ENCODE results near the gene CNTFR.
"Not testable (repeated sequence)": the region's sequence is repeated elsewhere in the genome, so short reads cannot be mapped to it uniquely, and the experiment has no call there.

CNTFR gene

GRCh38 chr9:34554211-34555001, 35.1 kb downstream of the CNTFR start:
- no peak for DNase-seq

DNA sequence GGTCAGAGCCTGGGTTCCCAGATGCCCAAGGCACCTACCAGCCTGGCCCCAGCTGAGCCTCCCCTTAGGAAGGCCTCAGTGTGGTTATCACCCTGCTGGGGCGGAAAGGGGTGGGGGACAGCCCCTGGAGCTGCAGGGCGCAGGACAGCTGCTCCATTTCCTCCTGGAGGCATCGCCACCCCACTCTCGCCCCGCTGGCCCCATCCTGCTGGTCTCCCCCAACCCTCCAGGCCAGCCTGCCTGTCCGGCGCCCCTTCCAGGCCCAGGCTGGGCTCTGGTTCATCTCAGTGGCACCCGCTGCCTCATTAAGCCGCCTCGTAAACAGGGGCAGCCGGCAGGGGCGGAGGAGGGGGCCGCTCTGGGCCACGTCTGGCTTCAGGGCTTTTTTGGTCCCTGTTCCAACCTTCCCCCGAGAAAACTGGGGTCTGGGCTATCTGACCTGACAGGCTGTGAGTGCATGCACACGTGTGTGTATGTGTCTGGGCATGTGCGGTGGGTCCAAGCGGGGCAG, 36.0 kb downstream of the CNTFR start:
- DNase-seq: no peak

DNA sequence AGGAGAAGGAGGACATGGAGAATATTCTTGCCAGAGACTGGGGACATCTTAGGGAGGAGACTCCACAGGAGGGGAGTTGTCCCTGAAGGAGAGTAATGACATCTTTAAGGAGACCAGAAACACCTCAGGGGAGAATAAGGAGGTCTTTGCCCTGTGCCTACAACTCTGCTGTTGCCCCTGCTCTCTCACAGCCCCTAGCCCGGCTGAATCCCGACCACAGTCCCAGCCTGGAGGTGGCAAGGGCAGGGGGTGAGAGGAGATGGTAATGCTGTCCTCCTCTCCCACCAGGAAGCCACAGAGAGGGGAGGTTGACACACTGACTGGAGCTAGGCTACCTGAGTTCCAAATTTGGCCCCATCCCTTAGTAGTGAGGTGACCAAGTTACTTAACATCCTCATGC, 36.5 kb downstream of the CNTFR start:
- DNase-seq: no peak

- DNase-seq: no peak
Observed at GRCh38 chr9:34552606-34552981, 36.9 kb downstream of the CNTFR start.

DNA sequence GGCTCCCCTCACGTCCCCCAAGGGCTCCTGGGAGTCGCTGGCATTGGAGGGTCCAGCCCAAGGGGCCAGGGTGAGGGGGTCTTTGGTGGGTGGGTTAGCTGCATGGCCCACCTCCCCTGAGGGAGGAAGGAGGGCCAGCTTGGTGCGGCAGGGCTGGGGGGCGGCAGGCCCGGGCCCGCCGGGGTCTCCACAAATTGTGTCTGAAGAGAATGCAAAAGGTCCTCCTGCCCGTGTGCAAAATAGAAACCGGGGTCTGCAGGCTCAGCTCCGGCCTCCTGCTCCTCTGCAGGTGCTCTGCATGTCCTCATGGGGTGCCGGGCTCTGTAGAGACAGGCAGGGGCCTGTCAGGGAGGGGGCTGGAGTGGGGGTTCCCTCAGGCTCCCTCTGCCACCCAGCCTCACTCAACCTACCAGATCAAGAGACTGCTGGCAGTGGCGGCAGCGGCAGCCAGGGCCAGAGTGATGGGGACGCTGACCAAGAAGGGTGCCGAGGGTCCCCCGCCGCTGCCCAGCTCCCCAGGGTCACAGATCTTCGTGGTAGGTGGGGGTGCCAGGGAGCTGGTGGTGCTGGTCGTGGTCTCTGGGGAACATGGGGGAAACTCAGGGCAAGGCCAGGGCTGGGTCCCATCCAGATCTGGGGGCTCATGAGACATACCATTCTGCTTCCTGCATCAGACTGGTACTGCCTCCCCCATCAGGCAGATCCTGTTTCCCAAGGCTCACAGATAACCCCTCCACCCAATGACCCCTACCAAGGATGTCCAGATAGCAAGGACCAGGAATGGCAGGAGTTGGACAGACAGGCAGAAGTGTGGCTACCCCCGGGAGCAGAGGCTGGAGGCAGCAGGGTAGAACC, 37.5 kb downstream of the CNTFR start:
- no peak for DNase-seq

DNA sequence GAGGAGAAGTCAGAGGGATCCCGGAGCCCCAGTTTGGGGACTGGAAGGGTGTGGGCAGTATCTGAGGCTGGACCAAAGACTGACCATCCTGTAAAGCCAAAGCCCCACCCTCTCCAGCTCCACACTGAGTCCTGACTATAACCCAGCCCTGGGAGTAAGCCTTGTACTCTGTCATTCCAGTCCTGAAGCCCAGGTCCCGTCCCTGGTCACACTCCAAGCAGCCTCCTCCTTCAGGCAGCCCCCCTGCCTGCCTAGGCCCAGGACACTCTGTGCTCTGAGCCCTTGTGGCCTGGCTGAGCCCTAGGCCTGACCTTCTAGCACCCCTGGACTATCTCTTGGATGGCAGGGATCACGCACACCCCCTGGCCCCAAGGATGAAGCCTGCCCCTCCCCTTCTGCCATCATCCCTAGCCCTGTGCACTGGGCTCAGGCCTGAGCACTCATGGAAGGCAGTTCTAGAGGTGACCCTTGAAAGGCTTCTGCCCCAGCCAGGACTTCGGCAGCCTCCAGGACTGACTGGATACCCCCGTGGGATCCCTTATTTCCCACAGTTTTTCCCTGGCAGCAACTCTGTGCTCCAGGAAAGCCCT, 38.7 kb downstream of the CNTFR start:
- no peak for DNase-seq

GRCh38 chr9:34550016-34550680, 39.4 kb downstream of the CNTFR start:
- no peak for DNase-seq

DNA sequence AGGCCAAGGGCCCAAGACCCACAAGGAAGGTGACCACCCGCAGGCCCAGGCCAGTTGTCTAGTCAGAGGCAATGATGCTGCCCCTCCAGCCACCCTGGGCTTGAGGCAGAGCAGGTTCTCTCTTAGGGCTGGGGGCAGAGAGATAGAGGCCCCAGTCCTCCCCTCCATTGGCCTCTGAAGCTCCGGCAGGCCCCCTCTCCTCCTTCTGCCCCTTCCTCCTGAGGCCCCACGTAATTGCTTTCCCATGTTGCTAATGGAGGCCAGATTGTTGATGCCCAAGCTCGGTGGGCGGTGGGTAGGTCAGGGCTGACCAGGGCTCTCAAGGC, 40.2 kb downstream of the CNTFR start:
- no peak for DNase-seq

GRCh38 chr9:34547960-34548611, 41.4 kb downstream of the CNTFR start:
- no peak for DNase-seq

DNA sequence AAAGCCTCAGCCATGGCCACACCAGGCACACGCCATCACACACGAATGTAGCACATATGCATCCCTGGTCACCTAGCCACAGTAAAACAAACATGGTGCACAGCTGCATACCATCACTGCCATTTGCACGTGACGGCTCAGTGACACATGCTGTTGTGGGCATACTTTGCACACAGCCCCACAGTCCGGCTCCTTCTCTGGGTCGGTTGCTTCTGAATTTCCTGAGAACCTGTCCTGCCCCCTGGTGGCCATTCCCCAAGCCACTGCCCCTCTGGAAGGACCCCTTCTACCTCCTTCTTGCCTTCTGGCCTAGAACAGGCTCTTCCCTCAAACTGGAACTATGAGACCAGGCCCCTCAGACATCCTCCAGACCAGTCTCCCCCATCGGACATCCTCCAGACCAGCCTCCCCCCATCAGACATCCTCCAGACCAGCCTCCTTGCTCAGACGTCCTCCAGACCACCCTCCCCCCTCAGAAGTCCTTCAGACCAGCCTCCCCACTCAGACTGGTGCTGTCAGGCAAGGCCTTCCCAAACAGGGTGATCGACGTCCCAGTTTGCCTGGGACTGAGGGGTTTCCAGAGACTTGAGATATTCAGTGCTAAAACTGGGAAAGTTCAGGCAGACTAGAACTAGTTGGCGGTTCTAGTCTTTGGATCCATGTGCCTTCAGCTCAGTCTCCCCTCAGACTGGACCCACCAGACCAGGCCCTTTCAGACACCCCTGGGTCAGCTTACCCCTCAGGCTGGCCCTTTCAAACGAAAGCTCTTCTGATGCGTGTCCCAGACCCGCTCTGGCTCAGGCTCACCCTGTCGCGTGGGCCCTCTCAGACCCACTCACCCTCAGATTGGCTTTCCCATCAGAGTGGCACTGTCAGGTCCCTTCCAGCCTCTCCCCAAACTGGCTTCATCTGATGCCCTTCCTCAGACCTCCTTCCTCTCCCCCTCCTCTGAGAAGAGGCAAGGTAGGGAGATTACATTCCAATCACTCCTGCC, 42.4 kb downstream of the CNTFR start:
- DNase-seq: peak; percentile 14

- DNase-seq: no peak
Observed at GRCh38 chr9:34546102-34546833, 43.3 kb downstream of the CNTFR start.

- DNase-seq: no peak
Observed at GRCh38 chr9:34545497-34545896, 44.0 kb downstream of the CNTFR start.

- DNase-seq: no peak
Observed at GRCh38 chr9:34544035-34544434, 45.5 kb downstream of the CNTFR start.

GRCh38 chr9:34541540-34541939, 48.0 kb downstream of the CNTFR start:
- no peak for DNase-seq

- no peak for DNase-seq
Observed at GRCh38 chr9:34540827-34541226, 48.7 kb downstream of the CNTFR start.

- no peak for DNase-seq
Observed at GRCh38 chr9:34536685-34537084, 52.8 kb downstream of the CNTFR start.

- DNase-seq: not testable (repeated sequence)
Observed at GRCh38 chr9:34532041-34532440, 57.5 kb downstream of the CNTFR start.

- DNase-seq: no peak
Observed at GRCh38 chr9:34526026-34526425, 63.5 kb downstream of the CNTFR start.

DNA sequence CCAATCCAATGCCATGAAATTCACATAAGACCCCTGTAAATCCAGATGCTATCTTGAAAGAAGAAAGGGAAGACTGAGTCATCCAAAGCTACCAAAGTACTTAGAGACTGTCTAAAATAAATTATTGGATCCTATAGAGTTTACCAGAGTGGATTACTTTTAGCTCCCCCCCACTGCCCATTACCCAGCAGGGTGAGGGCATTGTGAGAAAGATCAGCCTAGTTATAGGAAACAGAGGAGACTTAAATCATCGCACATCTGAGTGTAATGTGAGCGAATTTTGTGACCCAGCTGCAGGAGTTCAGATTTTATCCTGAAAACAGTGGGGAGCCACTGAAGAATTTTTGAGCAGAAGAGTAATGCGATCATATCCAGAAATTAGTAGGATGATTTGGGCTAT, 65.2 kb downstream of the CNTFR start:
- DNase-seq: no peak

DNA sequence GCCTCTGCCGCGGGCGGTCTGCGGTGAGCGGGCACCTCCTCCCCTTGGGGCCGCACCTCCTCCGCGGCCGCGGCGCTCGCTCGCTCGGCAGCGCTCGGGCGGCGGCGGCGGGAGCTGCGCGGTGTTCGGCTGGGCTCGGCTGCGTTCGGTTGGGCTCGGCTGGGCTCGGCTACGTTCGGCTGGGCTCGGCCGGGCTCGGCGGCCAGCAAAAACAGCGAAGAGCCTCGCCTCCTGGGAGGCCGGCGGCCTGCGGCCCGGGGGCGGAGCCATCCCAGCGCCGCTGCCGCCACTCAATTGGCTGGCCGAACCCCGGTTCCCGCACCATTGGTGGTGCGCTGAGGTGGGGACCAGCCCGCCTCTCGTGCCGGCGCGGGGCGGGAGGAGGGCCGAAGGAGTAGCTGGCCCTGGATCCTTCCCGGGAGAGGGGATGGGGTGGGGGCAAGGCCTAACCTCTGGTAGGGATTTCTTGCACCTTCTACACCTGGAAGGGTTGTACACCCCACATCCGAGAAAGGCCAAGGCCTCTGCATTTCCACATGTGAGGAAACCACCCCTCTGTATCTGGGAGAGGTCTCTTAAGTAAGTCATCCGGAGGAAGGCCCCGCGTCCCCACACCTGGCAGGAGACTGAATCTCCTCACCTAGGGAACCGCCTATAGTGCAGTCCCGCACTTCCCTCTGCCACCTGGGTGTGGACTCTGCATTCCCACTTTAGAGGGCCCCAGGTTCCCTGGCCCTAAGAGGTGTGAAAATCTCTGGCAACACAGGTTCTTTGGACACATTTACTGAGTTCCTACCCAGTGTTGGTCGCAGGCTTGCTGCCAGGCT, 66.3 kb downstream of the CNTFR start, which contains the start of gene ENHO:
Gene ENHO, minus strand, starts transcription at position 20 of the 827 bp plus-strand sequence. CDS start 1,295 bp downstream, outside the sequence.
- peak; percentile 78 for DNase-seq

Measured in effector CD4-positive, alpha-beta T cell (primary cell).